Adrenal gland (tissue), 5 donors: ENCODE measurements around the gene S100A10.

Experiments used
- CTCF ChIP-seq, 6 experiments: fragments of 450-650 bp in 4 of 6; fragments of 200-600 bp in 2 of 6; sonication (generic) in 1 of 6; IDR thresholded peaks; 1 replicate in 5 of 6; 2 replicates in 1 of 6; pipeline versions ENCODE4 v1.5.1 to v1.8.0; 2016 to 2021; ENCODE audit warnings: antibody characterized with exemption in 6 of 6, mild to moderate bottlenecking in 2 of 6, moderate library complexity in 1 of 6
- POLR2A ChIP-seq, 2 donors: fragments of 450-650 bp; IDR thresholded peaks; one replicate each; pipeline ENCODE4 v1.6.1; 2017; ENCODE audit warnings: antibody characterized with exemption in 2 of 2, mild to moderate bottlenecking in 2 of 2, moderate library complexity in 1 of 2
- donor health status: DM: no; HTN: no; CAD: no.

- TF ChIP-seq CTCF (IDR thresholded peaks at IDR 0.05) (no peak), POLR2A (IDR thresholded peaks at IDR 0.05) (no peak)
These were observed 36.2 kb upstream of the S100A10 start for GRCh38 chr1:152029929-152030211.
